ENCODE data around the gene KLHL21. TPM values are rescaled to one million over a fixed set of nuclear protein-coding genes. Genes with fewer than 3 reads are reported as not detected.

KLHL21 gene
- total and polyA plus RNA-seq, 2 of the 4 experiments (the other 2 are of a cell fraction): 12.0 to 36.7 TPM

- Histone ChIP-seq H2BK120ac (ENCODE audit: low read depth, low read length) (no peak overlapping the region), H3K9me1 (ENCODE audit: insufficient read depth, low read length) (peaks cover 4% of the 10 kb centered on the region; the same call in 1 of the 2 replicates), H3K9ac (ENCODE audit: low read depth, low read length) (no peak overlapping the region), H3K9me3 (ENCODE audit: control insufficient read depth, insufficient read depth, low read length) (no peaks in the 10 kb centered on the region), H3K4me3 (ENCODE audit: insufficient read depth, low read depth, low read length) (no peak overlapping the region), H2AK9ac (replicated peaks; ENCODE audit: low read depth, low read length, poor library complexity) (no peak overlapping the region), H3K79me1 (ENCODE audit: low read depth in 1 of 2, low read length in 2 of 2) (peaks cover 4 to 13% of the 10 kb centered on the region in 2 experiments), H3K18ac (ENCODE audit: low read depth, low read length) (no peak overlapping the region), H4K8ac (ENCODE audit: low read depth in 2 of 2, low read length in 2 of 2) (no peak overlapping the region), H4K20me1 (ENCODE audit: insufficient read depth, low read length) (0 out of 2 replicates have a peak, but pooled peaks cover 4% of the 10 kb centered on the region), H2AK5ac (ENCODE audit: low read depth, low read length) (no peak overlapping the region), H2AFZ (replicated peaks; ENCODE audit: low read length, poor library complexity) (no peak overlapping the region), H4K5ac (ENCODE audit: low read depth, low read length) (no peak overlapping the region), H3K27ac (ENCODE audit: insufficient read depth, low read length) (no peak overlapping the region), H3K56ac (ENCODE audit: extremely low read depth, insufficient read depth, low read length) (no peak overlapping the region), H3K14ac (replicated peaks; ENCODE audit: low read depth, low read length) (no peak overlapping the region), H3K4ac (ENCODE audit: low read depth, low read length) (no peak overlapping the region), H3K36me3 (ENCODE audit: control insufficient read depth, insufficient read depth, low read length) (no peaks in the 10 kb centered on the region), H3K23ac (ENCODE audit: low read depth, low read length) (no peak overlapping the region), H2BK20ac (ENCODE audit: low read depth, low read length) (no peak overlapping the region), H2BK15ac (ENCODE audit: low read depth, low read length) (no peak overlapping the region), H3K4me2 (ENCODE audit: low read depth, low read length) (no peak overlapping the region), H2BK5ac (ENCODE audit: low read depth, low read length, poor library complexity, severe bottlenecking) (no peak overlapping the region), H3K27me3 (ENCODE audit: control insufficient read depth, insufficient read depth, low read length) (peaks cover 5% of the 10 kb centered on the region), H4K91ac (ENCODE audit: insufficient read depth, low read depth, low read length) (no peak overlapping the region), H3K4me1 (ENCODE audit: control insufficient read depth, insufficient read depth, low read length) (peaks cover 5% of the 10 kb centered on the region)
- dilution Hi-C loops (cut with HindIII; ENCODE audit: low sequenced_read_pairs, unreplicated experiment): no loop called here
- ChIA-PET CTCF (no interaction called here), POLR2A (ENCODE audit: unreplicated experiment) (no interaction called here)
- no CpG with 5 or more reads among the region's 1 CpG for WGBS, 2 experiments (ENCODE audit: extremely low coverage in 2 of 2, insufficient read length in 1 of 2)
- in situ Hi-C loops (cut with MboI; ENCODE audit: low sequenced_read_pairs): no loop called here
- no peak for TF ChIP-seq FOS (IDR thresholded peaks at IDR 0.05; ENCODE audit: low read depth, low read length)
- no peak for TF ChIP-seq CTCF (conservative IDR thresholded peaks at IDR 0.05; ENCODE audit: low read depth, low read length)
- TF ChIP-seq CEBPB (IDR thresholded peaks at IDR 0.05; ENCODE audit: low read depth, low read length): no peak
- no peak for TF ChIP-seq POLR2A (IDR thresholded peaks at IDR 0.05; ENCODE audit: low read depth, low read length)
- TF ChIP-seq RFX5 (IDR thresholded peaks at IDR 0.05; ENCODE audit: low read depth, low read length): no peak
- TF ChIP-seq MAFK (IDR thresholded peaks at IDR 0.05; ENCODE audit: low read depth, low read length): no peak
- TF ChIP-seq NFE2L2 (IDR thresholded peaks at IDR 0.05; ENCODE audit: low read depth, low read length): no peak
- no peak for TF ChIP-seq SMC3 (IDR thresholded peaks at IDR 0.05; ENCODE audit: low read depth, low read length)
- TF ChIP-seq USF2 (IDR thresholded peaks at IDR 0.05; ENCODE audit: low read depth, low read length): no peak
- no peak for TF ChIP-seq CHD1 (IDR thresholded peaks at IDR 0.05; ENCODE audit: low read depth, low read length)
- TF ChIP-seq BHLHE40 (IDR thresholded peaks at IDR 0.05; ENCODE audit: low read depth, low read length): no peak
- no peak for TF ChIP-seq RAD21 (IDR thresholded peaks at IDR 0.05; ENCODE audit: low read length)
- TF ChIP-seq RCOR1 (IDR thresholded peaks at IDR 0.05; ENCODE audit: insufficient replicate concordance, low read length): no peak
- TF ChIP-seq MAZ (IDR thresholded peaks at IDR 0.05; ENCODE audit: borderline replicate concordance, low read depth, low read length): no peak
- no peak for TF ChIP-seq ELK1 (IDR thresholded peaks at IDR 0.05; ENCODE audit: borderline replicate concordance, low read depth, low read length)
- no peak for TF ChIP-seq MXI1 (IDR thresholded peaks at IDR 0.05; ENCODE audit: borderline replicate concordance, low read depth, low read length)
- no peak for DNase-seq
- intact Hi-C loops (cut with micrococcal nuclease): no loop called here
- BruUV-seq (replicated peaks): no TSS peak
- no peak for ATAC-seq (ENCODE audit: low read depth)
Measured at GRCh38 chr1:6557597-6557996, 45.1 kb downstream of the KLHL21 start.
